Urothelium cell line (cell line): ENCODE data around the gene SLCO2A1.

Experiments used
- DNase-seq: peaks from one replicate; pipeline ENCODE4 v3.0.0; 2011; ENCODE audit warnings: low spot score, mixed read lengths
- FAIRE-seq: peaks from 2 replicates; lab custom pipeline; 2011; peaks lifted over from hg19 to GRCh38; lab: Jason Lieb, UNC

The SLCO2A1 gene

DNA sequence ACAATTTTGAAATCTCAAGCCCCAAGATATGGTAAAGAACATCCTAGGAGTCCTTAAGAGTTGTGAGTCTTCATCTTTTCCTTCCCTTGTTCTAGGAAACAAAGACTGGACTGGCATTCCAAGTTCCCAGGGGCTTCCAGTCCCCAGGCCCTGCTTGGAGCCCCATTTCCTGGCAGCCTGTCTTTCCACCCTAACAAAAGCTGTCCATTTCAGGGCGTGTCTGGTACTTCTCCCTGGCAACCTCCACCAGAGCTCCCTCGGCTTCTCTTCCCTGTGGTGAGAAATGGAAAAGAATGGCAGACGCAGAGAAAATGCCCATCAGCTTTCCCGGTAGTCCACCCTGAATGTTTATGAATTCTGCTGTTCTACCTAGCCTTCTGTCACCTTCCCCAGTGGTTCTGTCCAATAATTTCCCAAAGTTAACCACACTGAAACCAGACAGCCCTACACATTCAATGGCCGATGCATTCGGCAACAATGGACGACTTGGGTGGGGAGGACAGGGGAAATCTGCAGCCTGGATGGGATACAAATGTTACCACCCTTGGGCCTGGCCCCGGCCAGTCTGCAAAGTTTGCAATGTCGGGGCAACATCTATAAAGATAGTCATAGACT lies 140.9 kb downstream of the SLCO2A1 start:
- FAIRE-seq (no peak), DNase-seq (no peak)

DNA sequence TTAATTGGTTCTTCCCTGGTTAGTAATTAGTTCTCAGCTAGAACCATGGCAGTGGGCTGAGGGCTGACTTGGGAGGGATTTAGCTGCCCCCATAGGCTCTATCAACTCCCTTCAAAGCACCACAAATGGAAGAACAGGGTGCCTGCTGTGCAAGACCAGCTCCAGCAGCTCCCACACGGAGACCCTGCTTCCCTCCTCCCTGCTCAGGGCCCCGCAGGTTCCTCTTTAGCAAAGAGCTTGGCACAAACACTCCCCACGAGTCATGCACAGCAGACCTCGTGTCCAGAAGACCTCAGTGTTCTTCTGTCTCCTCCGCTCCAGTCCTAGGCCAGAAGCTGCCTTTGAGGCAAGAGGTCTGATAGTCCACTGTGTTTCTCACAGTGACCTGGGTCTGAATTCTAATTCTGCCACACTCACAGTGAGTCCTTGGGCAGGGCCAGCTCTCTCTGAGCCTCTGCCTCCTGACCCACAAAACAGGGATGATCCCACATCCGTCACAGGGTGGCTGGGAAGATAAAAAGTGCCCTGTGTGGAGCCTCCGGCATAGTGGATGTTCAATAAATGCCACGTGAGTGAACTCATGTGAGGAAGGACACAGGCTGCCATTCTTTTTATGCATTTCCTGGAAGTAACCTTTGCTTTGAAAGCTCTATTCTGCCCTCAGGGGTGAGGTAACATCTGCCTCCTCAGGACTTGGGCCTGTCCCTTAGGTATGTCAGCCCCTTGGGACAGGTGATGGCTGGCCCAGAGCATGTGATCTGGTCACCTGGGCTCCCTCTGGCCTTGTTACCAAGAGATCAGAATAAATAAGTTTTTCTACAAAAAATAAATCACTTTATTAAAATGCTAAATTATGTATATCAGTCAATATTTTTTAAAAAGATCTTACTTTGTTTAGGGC lies 141.7 kb downstream of the SLCO2A1 start:
- no peak for DNase-seq
- FAIRE-seq = no peak

DNA sequence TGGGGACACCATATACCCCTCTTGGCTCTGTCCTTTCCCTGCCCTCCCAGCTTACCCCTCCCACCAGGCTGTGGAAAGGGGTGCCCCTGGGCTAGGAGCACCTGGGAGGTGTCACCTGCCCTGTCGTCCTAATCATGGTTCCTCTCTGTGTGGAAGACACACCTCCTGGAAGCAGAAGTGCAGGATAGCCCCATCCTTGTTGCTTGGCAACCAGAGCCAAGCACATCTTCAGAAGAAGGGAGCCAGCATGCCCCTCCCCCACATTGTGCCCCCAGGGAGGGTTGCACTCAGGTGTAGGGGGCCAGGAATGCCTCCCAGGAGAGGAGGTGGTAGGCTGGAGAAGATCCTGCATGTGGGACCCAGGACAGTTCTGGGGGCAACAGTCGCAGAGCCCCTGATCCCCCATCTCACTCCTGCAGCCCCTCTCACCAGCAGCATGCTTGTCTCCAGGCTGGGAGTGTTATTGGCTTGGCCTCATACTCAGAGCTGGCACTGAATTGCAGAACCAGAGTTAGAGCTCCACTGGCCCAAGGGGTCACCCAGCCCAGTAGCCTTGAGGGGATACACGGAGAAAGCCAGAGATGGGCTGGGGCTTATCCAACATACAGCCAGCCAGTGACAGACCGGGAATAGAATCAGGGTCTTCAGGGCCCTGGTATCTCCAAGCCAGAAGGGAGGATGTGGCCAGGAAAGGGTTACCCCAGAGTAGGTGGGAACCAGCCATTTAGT lies 142.5 kb downstream of the SLCO2A1 start:
- no peak for FAIRE-seq
- no peak for DNase-seq

DNA sequence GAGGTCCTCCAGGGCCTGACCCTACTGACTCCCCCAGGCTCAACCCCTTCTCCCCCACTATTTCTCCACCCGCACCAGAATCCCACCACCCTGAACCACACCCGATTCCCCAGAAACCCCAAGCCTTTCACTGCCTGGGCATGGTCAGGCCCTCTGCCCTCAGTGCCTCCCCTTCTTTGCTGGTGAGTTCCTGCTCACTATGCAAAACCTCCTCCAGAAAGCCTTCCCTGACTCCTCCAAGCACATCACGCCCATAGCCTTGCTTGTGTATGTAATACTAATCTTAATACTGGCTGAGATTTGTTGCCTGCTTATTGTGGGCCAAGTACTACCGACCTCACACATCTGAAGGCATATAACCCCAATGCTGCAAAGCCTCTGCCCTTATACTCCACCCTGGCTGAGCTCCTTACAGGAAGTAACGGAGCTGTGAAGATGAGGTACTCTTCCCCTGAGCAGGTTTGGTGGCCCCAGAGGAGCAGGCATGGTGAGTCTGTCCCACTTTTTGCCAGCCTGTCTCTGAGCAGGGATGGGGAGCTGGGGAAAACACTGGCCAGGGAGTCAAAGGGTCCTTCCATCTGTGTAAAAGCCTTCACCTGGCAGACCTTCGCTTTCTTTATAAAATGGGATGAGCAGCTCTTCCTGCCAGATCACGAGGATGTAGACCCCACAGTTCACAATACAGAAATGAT lies 143.5 kb downstream of the SLCO2A1 start:
- FAIRE-seq (no peak), DNase-seq (no peak)

DNA sequence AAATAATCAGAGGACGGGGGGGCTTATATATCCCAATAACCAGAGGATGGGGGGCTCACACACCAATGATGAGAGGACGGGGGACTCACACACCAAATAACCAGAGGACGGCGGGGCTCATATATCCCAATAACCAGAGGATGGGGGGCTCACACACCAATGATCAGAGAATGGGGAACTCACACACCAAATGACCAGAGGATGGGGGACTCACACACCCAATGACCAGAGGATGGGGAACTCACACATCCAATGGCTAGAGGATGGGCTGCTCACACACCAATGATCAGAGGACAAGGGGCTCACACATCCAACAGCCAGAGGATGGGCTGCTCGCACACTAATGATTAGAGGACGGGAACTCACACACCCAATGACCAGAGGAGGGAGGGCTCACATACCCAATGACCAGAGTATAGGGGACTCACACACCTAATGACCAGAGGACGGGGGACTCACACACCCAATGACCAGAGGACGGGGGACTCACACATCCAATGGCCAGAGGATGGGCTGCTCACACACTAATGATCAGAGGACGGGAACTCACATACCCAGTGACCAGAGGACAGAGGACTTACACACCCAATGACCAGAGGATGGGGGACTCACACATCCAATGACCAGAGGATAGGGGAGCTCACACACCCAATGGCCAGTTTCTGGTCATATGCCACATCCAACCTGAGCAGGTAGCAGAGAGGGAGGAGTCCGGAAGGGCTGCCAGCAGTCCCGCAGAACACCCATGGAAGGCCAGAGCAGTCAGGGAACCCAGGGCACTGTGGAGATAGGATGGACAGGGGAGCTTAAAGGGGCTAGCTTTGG lies 144.6 kb downstream of the SLCO2A1 start:
- DNase-seq (no peak), FAIRE-seq (no peak)

DNA sequence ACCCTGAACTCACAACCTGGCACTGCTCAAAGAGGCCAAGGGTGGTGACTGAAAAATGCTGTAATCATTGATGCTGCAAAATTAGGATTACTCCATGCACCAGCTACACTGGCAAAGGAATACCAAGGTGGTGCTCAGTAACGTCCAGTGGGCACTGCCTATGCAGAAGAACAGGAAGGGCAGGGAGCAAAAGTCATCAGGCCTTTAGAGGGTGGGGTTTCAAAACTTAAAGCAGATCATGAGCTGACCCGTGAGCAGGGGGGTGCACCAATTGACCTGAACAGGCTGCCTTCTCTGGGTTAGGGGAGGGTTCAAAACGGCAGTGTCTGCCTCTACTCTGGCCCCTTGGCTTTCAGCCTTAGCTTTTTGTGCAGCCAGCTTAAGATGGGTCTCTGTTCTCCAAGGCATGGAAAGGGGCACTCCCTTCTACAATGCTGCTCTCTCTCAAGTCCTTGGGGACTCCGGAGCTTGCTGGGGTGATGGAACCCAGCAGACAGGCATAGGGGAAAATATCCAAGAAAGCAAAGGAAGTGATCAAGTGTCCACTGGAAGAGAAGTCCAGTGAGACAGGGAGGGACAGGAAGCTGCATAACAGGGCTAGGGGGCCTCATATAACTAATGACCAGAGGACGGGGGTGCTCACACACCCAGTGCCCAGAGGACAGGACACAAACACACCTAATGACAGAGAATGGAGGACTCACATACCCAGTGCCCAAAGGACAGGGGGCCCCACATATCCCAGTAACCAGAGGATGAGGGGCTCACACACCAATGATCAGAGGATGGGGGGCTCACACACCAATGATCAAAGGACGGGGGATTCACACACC lies 145.5 kb downstream of the SLCO2A1 start:
- no peak for FAIRE-seq
- DNase-seq = no peak

DNA sequence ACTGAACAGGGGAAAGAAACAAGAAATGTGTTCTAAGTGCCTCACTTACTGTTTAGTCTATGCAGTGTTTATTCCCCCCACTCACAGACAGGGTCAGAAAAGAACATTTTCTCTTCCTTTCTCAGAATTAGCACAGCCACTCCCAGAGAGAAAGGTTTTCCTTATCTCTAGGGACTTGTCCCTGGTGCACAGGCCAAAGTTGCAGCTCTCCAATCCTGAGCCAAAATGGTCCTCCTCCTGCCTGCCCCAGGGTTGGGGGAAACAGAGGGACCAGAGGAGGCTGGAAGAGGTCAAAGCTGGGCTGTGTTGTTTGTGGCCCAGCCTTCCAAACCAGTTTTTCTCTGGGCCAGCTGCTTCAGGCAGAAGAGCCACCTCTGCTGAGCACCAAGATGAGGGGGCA lies 146.1 kb downstream of the SLCO2A1 start:
- DNase-seq (no peak), FAIRE-seq (no peak)

DNA sequence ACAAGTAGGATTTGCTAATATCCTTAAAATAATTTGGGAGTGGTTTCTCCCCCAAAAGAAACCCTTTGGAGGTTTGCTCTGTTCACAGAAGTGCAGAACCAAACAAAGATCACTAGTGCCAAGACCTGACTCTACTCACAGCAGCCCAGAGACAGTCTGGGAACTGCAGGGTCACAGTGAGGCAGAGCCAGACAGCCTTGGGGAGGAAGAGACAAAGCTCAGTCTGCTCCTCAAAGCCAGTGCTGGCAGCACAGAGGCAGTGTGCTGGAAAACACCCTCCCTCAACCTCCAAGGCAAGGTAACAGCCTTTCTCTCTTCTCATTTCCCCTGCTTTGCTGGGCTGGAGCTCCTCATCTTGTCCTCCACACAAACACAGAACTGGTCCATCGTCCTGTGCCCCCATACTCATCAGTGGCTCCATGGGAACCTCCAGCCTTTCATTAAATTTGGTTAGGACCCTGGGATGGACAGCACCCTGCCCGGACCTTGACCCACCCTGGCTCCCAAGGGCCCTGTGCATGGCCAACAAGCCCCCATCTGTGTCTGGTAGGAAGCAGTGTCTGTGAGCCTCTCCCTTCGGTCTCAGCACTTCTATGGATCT lies 146.6 kb downstream of the SLCO2A1 start:
- DNase-seq (no peak), FAIRE-seq (no peak)

DNA sequence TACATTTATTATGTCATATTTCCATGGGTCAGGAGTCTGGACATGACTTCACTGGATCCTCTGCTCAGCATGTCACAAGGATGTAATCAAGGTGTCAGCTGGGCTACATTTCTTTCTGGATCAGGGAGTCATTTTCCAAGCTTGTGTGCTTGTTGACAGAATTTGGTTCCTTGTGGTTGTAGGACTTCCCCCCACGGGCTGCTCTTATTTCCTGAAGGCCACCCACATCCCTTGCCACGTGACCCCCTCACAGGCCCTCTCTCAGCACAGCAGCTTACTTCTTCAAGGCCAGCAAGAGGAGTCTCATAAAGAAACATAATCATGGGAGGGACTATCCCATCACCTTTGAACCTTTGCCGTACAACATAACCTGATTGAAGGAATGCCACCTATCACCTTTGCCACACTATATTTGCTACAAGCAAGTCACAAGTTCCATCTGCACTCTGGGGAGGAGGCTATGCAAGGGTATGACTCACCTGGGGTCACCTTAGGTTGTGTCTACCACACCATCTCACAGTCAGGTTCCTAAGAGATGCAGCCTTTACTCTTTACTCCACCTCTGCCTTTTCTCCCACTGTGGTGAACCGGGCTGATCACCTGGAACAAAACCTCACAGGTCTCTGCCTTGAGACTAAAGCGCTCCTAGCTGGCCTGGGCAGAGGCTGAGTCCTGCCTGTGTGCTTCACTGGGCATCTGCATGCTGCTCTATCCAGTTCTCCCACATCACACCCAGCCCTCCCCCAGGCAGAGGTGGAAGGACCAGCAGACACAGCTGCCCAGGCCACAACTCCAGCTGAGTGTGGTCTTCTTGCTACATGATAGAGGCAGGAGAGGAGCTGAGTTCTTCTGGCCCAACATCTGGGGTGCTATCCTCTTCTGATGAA lies 147.5 kb downstream of the SLCO2A1 start:
- FAIRE-seq (no peak), DNase-seq (no peak)

DNA sequence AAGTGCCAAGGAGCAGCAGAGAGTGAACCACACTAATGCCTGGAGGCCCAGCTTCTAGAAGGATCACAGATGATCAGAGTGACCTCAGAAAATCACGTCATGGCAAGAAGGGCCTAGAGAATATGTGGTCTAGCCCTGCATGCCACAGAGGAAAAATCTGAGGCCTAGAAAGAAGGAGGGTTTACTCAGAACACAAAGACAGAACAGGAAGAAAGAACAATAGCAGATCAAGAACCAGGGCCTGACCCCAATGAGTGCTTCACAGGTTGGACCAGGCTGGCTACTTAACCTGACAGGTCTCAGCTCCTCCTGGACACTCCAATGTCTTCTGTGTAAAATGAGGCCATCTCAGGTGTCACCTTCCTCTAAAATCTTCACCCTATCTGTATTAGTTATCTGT lies 148.2 kb downstream of the SLCO2A1 start:
- FAIRE-seq (no peak), DNase-seq (no peak)

DNA sequence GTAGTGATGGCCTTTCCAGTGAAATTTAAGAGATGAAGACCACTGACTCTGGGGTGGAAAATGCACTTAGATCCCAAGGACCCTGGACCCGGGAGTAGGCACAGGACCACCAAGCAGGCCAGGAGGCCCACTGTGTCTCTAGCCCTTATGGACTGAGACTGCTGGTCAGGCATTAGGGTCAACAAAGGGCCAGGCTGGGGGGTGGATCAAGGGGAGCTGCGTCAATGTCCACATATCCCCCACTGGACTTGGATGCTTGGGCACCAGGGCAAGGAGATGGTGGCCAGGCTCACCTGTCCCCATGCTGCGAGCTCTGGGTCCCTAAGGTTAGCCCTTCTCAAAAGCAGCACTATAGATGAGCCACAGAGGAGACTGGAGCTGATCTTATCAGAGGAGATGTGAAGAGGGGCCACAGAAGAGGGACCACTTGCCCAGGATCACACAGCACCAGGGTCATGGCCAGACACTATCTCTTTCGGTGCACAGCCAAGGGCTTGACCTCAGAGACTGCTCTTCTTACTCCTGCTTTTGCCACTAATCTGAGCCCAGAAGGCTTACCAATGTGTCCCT lies 148.8 kb downstream of the SLCO2A1 start:
- no peak for FAIRE-seq

DNA sequence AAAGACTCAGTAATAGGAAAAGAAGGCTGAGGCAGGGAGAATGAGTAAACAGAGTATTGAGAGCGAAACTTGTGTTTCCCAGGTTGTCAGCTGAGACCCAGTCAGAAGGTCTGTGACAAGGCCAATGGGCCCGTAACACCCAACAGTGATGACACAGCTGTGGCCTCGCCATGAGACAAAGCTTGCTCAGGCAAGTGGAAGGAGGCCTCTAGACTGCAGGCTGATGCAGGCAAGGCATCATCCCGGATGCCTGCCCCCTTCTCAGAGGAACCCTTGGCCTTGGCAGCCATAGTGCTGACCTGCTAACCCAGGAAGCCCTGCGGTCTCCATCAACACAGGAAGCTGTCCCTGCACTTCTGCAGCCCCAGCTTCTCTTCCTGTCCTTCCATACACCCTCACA lies 149.4 kb downstream of the SLCO2A1 start:
- no peak for DNase-seq
- FAIRE-seq = no peak

More for the DNA sequence above, 148.8 kb downstream of the SLCO2A1 start:
- no peak for DNase-seq

DNA sequence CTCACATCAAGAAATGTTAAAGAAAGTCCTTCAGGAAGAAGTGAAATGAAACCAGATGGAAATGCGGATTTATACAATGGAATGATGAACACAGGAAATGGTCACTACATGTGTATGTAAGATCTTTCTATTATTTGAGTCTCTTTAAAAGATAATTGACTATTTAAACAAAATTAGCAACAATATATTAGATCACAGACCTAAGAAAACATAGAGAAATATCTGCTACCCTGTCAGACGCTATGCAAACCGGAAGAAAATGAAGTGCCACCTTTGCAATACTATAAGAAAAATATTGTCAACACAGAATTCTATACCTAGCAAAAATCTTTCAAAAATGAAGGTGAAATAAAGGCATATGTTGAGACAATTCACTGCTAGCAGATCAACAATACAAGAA lies 151.2 kb downstream of the SLCO2A1 start:
- no peak for DNase-seq
- no peak for FAIRE-seq
